Karpas-422 (cell line): ENCODE results near the gene NET1. TPM values are rescaled to one million over a fixed set of nuclear protein-coding genes. Genes with fewer than 3 reads are reported as not detected.
"Not testable (repeated sequence)": the region's sequence is repeated elsewhere in the genome, so short reads cannot be mapped to it uniquely, and the experiment has no call there.

Experiments
- DNase-seq: peaks from one replicate; pipeline ENCODE4 v3.0.0-alpha.2; 2015
- H2AFZ ChIP-seq: fragments of 200-600 bp; sonication (generic); 2 replicates; pipeline ENCODE4 v1.6.1; 2014; ENCODE audit warnings: antibody characterized with exemption, low read length, mixed read lengths
- H3K27ac ChIP-seq: fragments of 200-600 bp; sonication (generic); 2 replicates; pipeline ENCODE4 v1.5.1; 2014; ENCODE audit warnings: mild to moderate bottlenecking, low read length, moderate library complexity
- H3K27me3 ChIP-seq: fragments of 200-600 bp; sonication (generic); 2 replicates; pipeline ENCODE4 v1.6.1; 2014; ENCODE audit warnings: low read length, mixed read lengths
- H3K36me3 ChIP-seq: fragments of 200-600 bp; sonication (generic); 2 replicates; pipeline ENCODE4 v1.6.1; 2014; ENCODE audit warnings: low read length, mixed read lengths; ENCODE audit not compliant: insufficient read depth
- H3K4me1 ChIP-seq: fragments of 200-600 bp; sonication (generic); 2 replicates; pipeline ENCODE4 v1.6.1; 2014; ENCODE audit warnings: mild to moderate bottlenecking, low read length, mixed read lengths
- H3K4me2 ChIP-seq: fragments of 200-600 bp; sonication (generic); 2 replicates; pipeline ENCODE4 v1.6.1; 2014; ENCODE audit warnings: low read length, low read depth, mild to moderate bottlenecking; ENCODE audit not compliant: poor library complexity, severe bottlenecking
- H3K4me3 ChIP-seq: fragments of 200-600 bp; sonication (generic); 2 replicates; pipeline ENCODE4 v1.5.1; 2014; ENCODE audit warnings: mild to moderate bottlenecking, antibody characterized with exemption, low read length, mixed read lengths
- H3K79me2 ChIP-seq: fragments of 200-600 bp; sonication (generic); 2 replicates; pipeline ENCODE4 v1.6.1; 2014; ENCODE audit warnings: mild to moderate bottlenecking, low read length, mixed read lengths
- H3K9ac ChIP-seq: fragments of 200-600 bp; sonication (generic); 2 replicates; pipeline ENCODE4 v1.6.0; 2014; ENCODE audit warnings: low read length
- H3K9me2 ChIP-seq: fragments of 200-600 bp; sonication (generic), shearing (Covaris generic); replicated peaks from 2 replicates; pipeline ENCODE4 v1.6.0; 2014; ENCODE audit warnings: mild to moderate bottlenecking, low read length, moderate library complexity; ENCODE audit not compliant: insufficient read depth
- H3K9me3 ChIP-seq: fragments of 300-700, 200-600 bp; sonication (generic); 2 replicates; pipeline ENCODE4 v1.6.1; 2014; ENCODE audit warnings: low read length, mixed read lengths
- H4K20me1 ChIP-seq: fragments of 200-600 bp; sonication (generic); 2 replicates; pipeline ENCODE4 v1.6.1; 2014; ENCODE audit warnings: mild to moderate bottlenecking, antibody characterized with exemption, low read length, low read depth; ENCODE audit not compliant: insufficient read depth
- total RNA-seq: library from RNA; depleted of rRNA; stranded (reverse); fragments of >200 nt; shearing (Covaris generic); gene quantifications from 2 replicates; pipeline ENCODE4 v1.2.3, GENCODE V29; 2014; ENCODE audit warnings: low replicate concordance

NET1 gene
- total RNA-seq, 1 experiment from 2014 or later: 37.2 TPM

GRCh38 chr10:5373307-5373706 is 39.0 kb upstream of the NET1 start:
- H3K79me2 ChIP-seq: no peaks in the 10 kb centered on the region
- no peak overlapping the region for H3K4me2 ChIP-seq
- H2AFZ ChIP-seq: no peak overlapping the region
- no peaks in the 10 kb centered on the region for H4K20me1 ChIP-seq
- H3K27ac ChIP-seq: no peak overlapping the region
- H3K4me1 ChIP-seq: no peaks in the 10 kb centered on the region
- H3K27me3 ChIP-seq: no peaks in the 10 kb centered on the region; the same call in 1 of the 2 replicates
- no peak overlapping the region for H3K9ac ChIP-seq
- DNase-seq: no peak
- H3K4me3 ChIP-seq: no peak overlapping the region
- H3K9me2 ChIP-seq: no peaks in the 10 kb centered on the region
- no peaks in the 10 kb centered on the region for H3K36me3 ChIP-seq
- H3K9me3 ChIP-seq: peaks cover 14% of the 10 kb centered on the region; the same call in 1 of the 2 replicates

DNA sequence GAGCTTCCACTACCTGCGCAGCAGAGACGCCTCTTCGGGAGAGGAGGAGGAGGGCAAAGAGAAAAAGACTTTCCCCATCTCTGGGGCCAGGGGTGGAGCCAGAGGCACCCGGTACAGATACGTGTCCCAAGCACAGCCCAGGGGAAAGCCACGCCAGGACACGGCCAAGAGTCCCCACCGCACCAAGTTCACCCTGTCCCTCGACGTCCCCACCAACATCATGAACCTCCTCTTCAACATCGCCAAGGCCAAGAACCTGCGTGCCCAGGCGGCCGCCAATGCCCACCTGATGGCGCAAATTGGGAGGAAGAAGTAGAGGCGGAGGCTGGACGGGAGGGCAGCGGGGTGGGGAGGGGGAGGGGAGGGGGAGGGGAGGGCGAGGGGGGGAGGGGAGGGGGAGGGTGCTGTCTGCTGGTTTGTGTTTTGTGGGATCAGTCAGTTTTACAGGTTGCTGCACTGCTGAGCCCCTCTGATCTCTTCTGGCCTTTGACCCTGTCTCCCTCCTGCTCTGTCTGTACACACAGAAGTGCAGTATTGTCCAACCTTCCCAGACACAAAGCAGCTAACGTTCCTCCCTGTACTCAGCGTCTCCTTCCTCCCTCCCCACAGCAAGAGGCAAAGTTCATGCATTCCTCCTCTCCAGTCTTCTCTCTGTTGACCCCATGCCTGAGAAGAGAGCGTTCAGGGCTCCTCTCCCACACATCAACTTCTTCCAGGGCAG is 38.3 kb upstream of the NET1 start:
- no peaks in the 10 kb centered on the region for H4K20me1 ChIP-seq
- no peak overlapping the region for H2AFZ ChIP-seq
- no peak overlapping the region for H3K4me2 ChIP-seq
- H3K9ac ChIP-seq: no peak overlapping the region
- H3K4me1 ChIP-seq: no peaks in the 10 kb centered on the region
- H3K27ac ChIP-seq: no peak overlapping the region
- H3K36me3 ChIP-seq: no peaks in the 10 kb centered on the region
- H3K79me2 ChIP-seq: no peaks in the 10 kb centered on the region
- peaks cover 14% of the 10 kb centered on the region; the same call in 1 of the 2 replicates for H3K9me3 ChIP-seq
- no peak overlapping the region for H3K4me3 ChIP-seq
- no peaks in the 10 kb centered on the region; the same call in 1 of the 2 replicates for H3K27me3 ChIP-seq
- no peak for DNase-seq
- no peaks in the 10 kb centered on the region for H3K9me2 ChIP-seq

DNA sequence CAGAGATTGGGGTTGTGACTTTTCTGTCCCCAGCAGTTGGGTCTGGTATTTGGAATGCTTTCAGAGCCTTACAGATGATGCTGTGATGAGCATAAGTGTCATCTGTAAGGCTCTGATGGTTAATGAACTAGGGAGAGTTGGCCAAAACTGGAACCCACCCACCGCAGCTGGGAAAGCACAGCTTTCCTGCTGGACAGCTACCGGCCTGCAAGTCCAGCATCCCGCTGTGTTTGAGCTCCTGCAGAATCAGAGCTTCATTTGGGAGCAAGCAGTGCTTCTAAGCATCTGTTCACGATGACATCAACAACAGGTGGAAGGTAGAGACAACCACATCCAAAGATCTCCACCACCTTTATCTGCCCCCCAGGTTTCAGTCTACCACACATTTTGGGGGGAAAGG is 35.9 kb upstream of the NET1 start:
- no peak overlapping the region for H3K27ac ChIP-seq
- no peak overlapping the region for H2AFZ ChIP-seq
- no peak overlapping the region for H3K4me3 ChIP-seq
- no peaks in the 10 kb centered on the region for H3K9me2 ChIP-seq
- H4K20me1 ChIP-seq: no peaks in the 10 kb centered on the region
- H3K36me3 ChIP-seq: no peaks in the 10 kb centered on the region
- H3K79me2 ChIP-seq: no peaks in the 10 kb centered on the region
- H3K27me3 ChIP-seq: no peaks in the 10 kb centered on the region; the same call in 1 of the 2 replicates
- H3K4me2 ChIP-seq: no peak overlapping the region
- DNase-seq: no peak
- no peaks in the 10 kb centered on the region for H3K4me1 ChIP-seq
- no peak overlapping the region for H3K9ac ChIP-seq
- H3K9me3 ChIP-seq: peaks cover 2% of the 10 kb centered on the region; the same call in 1 of the 2 replicates

GRCh38 chr10:5379202-5379601 is 33.2 kb upstream of the NET1 start:
- not testable (repeated sequence) for H4K20me1 ChIP-seq, H3K4me3 ChIP-seq, DNase-seq, H3K9me2 ChIP-seq, H3K36me3 ChIP-seq, H3K27ac ChIP-seq, H3K4me2 ChIP-seq, H3K27me3 ChIP-seq, H3K4me1 ChIP-seq, H3K9ac ChIP-seq, H2AFZ ChIP-seq, H3K9me3 ChIP-seq, H3K79me2 ChIP-seq

DNA sequence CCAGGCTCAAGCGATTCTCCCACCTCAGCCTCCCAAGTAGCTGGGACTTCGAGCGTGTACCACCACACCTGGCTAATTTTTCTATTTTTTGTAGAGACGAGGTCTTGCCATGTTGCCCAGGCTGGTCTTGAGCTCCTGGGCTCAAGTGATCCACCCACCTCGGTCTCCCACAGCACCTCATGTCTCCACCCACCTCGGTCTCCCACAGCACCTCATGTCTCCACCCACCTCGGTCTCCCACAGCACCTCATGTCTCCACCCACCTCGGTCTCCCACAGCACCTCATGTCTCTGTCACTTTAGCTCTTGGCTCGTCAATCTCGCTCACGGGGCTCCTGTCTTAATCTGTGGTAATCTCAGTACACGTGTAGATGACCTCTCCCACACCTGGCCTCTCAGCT is 32.0 kb upstream of the NET1 start:
- not testable (repeated sequence) for H2AFZ ChIP-seq, H3K36me3 ChIP-seq, H3K27ac ChIP-seq, H3K27me3 ChIP-seq, H3K9me3 ChIP-seq, H3K4me3 ChIP-seq, H3K9me2 ChIP-seq, H3K9ac ChIP-seq, H4K20me1 ChIP-seq, H3K79me2 ChIP-seq, H3K4me2 ChIP-seq, DNase-seq, H3K4me1 ChIP-seq

DNA sequence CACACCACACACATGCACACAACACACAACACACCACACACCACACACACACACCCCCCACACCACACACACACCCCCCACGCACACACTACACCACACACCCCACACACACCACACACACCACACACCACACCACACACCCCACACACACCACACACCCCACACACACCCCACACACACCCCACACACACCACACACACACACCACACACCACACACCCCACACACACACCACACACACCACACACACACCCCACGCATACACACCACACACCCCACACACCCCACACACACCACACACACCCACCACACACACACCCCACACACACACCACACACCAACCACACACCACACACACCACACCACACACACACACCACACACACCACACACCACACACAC is 31.2 kb upstream of the NET1 start:
- Histone ChIP-seq H3K9me2 (no peaks in the 10 kb centered on the region), H3K27ac (no peak overlapping the region), H3K79me2 (no peaks in the 10 kb centered on the region), H3K4me2 (no peak overlapping the region), H3K36me3 (no peaks in the 10 kb centered on the region), H2AFZ (no peak overlapping the region), H3K9ac (no peak overlapping the region), H3K4me1 (no peaks in the 10 kb centered on the region), H3K4me3 (no peak overlapping the region), H3K9me3 (no peaks in the 10 kb centered on the region), H3K27me3 (no peaks in the 10 kb centered on the region), H4K20me1 (no peaks in the 10 kb centered on the region)
- DNase-seq: no peak

DNA sequence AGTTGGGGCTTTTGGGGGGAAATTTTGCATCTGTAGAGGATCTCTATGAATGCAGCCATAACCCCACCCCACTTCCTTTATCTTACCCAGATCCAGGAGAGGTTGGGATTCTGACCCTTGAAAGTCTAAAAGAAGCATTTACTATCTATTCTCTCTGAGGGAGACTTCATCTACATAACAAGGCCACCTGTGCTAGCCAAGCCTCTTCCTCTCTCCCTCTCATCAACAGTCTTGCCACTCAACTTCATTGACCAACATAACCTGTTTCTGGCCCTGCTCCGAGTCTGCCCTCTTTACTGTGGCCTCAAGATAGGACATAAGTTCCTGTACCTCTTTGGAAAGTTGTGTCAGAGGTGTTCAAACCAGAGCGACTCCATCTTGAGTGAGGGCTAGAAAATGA is 27.1 kb upstream of the NET1 start:
- no peak overlapping the region for H3K9ac ChIP-seq
- H4K20me1 ChIP-seq: no peaks in the 10 kb centered on the region
- H3K36me3 ChIP-seq: no peaks in the 10 kb centered on the region
- H3K4me3 ChIP-seq: no peak overlapping the region
- no peaks in the 10 kb centered on the region for H3K79me2 ChIP-seq
- no peak overlapping the region for H2AFZ ChIP-seq
- no peaks in the 10 kb centered on the region for H3K9me2 ChIP-seq
- no peaks in the 10 kb centered on the region for H3K27me3 ChIP-seq
- H3K4me1 ChIP-seq: no peaks in the 10 kb centered on the region
- H3K27ac ChIP-seq: no peak overlapping the region
- DNase-seq: no peak
- no peaks in the 10 kb centered on the region for H3K9me3 ChIP-seq
- no peak overlapping the region for H3K4me2 ChIP-seq

DNA sequence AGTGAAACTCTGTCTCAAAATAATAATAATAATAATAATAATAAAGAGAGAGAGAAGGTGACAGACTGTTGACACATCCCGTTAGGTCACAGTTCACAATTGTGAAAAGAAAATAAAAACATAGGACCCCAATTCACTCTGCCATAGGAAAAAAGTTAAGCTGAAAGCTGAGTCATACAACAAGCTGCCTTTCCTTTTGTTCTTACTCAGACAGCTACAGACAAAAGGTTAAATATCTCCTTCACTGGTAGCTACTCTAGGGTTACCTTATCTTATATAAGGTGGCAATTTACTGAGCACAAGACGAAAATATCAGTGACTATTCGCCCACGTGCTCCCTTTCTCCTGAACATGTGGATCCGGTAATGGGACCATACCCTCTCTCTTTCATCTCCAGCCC is 25.2 kb upstream of the NET1 start:
- DNase-seq: no peak
- no peak overlapping the region for H3K4me3 ChIP-seq
- H2AFZ ChIP-seq: no peak overlapping the region
- no peaks in the 10 kb centered on the region for H3K79me2 ChIP-seq
- no peak overlapping the region for H3K27ac ChIP-seq
- H3K27me3 ChIP-seq: 0 out of 2 replicates have a peak, but pooled peaks cover 3% of the 10 kb centered on the region
- H3K9me3 ChIP-seq: peaks cover 10% of the 10 kb centered on the region
- no peak overlapping the region for H3K4me2 ChIP-seq
- H3K9me2 ChIP-seq: no peaks in the 10 kb centered on the region
- H3K9ac ChIP-seq: no peak overlapping the region
- H3K36me3 ChIP-seq: no peaks in the 10 kb centered on the region
- no peaks in the 10 kb centered on the region for H4K20me1 ChIP-seq
- H3K4me1 ChIP-seq: no peaks in the 10 kb centered on the region
